Measurements from ENCODE around the gene HES6.

The HES6 gene

GRCh38 chr2:238285653-238286082 is 45.8 kb upstream of the HES6 start (continued):
- TF ChIP-seq ZNF335 (tag by site-specific recombination; conservative IDR thresholded peaks at IDR 0.05) (peak; percentile 37; the same call in 1 of the 2 replicates), ZNF341 (tag by site-specific recombination; IDR thresholded peaks at IDR 0.05; ENCODE audit: low read depth) (peak; percentile 21; the same call in 1 of the 2 replicates), ZNF629 (tag by site-specific recombination; IDR thresholded peaks at IDR 0.05) (peak; percentile 33; the same call in 1 of the 2 replicates), ZNF24 (tag by site-specific recombination; IDR thresholded peaks at IDR 0.05) (no peak), GLIS2 (tag by site-specific recombination; IDR thresholded peaks at IDR 0.05) (0 out of 2 replicates have a peak, but pooled peaks have one; percentile 11), ZNF791 (tag by site-specific recombination; IDR thresholded peaks at IDR 0.05) (no peak), ZBTB17 (tag by site-specific recombination; IDR thresholded peaks at IDR 0.05) (peak; percentile 34; the same call in 1 of the 2 replicates), ZNF239 (tag by site-specific recombination; IDR thresholded peaks at IDR 0.05) (no peak), GLI2 (tag by site-specific recombination; IDR thresholded peaks at IDR 0.05; ENCODE audit: borderline replicate concordance, low read depth) (no peak), IKZF3 (tag by site-specific recombination; IDR thresholded peaks at IDR 0.05) (peak; percentile 15; the same call in 1 of the 2 replicates), TRIM28 (IDR thresholded peaks at IDR 0.05; ENCODE audit: borderline replicate concordance, low read length) (peak; percentile 39; the same call in 1 of the 2 replicates)
- TF ChIP-seq, protein P1, sequence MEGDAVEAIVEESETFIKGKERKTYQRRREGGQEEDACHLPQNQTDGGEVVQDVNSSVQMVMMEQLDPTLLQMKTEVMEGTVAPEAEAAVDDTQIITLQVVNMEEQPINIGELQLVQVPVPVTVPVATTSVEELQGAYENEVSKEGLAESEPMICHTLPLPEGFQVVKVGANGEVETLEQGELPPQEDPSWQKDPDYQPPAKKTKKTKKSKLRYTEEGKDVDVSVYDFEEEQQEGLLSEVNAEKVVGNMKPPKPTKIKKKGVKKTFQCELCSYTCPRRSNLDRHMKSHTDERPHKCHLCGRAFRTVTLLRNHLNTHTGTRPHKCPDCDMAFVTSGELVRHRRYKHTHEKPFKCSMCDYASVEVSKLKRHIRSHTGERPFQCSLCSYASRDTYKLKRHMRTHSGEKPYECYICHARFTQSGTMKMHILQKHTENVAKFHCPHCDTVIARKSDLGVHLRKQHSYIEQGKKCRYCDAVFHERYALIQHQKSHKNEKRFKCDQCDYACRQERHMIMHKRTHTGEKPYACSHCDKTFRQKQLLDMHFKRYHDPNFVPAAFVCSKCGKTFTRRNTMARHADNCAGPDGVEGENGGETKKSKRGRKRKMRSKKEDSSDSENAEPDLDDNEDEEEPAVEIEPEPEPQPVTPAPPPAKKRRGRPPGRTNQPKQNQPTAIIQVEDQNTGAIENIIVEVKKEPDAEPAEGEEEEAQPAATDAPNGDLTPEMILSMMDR (tag by site-specific recombination; IDR thresholded peaks at IDR 0.05) = no peak
- TF ChIP-seq, protein P2, sequence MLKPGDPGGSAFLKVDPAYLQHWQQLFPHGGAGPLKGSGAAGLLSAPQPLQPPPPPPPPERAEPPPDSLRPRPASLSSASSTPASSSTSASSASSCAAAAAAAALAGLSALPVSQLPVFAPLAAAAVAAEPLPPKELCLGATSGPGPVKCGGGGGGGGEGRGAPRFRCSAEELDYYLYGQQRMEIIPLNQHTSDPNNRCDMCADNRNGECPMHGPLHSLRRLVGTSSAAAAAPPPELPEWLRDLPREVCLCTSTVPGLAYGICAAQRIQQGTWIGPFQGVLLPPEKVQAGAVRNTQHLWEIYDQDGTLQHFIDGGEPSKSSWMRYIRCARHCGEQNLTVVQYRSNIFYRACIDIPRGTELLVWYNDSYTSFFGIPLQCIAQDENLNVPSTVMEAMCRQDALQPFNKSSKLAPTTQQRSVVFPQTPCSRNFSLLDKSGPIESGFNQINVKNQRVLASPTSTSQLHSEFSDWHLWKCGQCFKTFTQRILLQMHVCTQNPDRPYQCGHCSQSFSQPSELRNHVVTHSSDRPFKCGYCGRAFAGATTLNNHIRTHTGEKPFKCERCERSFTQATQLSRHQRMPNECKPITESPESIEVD (tag by site-specific recombination; IDR thresholded peaks at IDR 0.05) = peak; percentile 42; the same call in 1 of the 2 replicates

- peaks cover 16% of the 10 kb centered on the region for H3K4me1 ChIP-seq (ENCODE audit: control insufficient read depth, insufficient read depth, low read length)
- no peaks in the 10 kb centered on the region for H3K9me3 ChIP-seq (ENCODE audit: control insufficient read depth, insufficient read depth, low read depth, low read length)
- no peak overlapping the region for H3K4me3 ChIP-seq (ENCODE audit: low read depth, low read length)
- TF ChIP-seq ZNF18 (tag by site-specific recombination; IDR thresholded peaks at IDR 0.05) (no peak), OVOL3 (tag by site-specific recombination; IDR thresholded peaks at IDR 0.05) (no peak), ZNF610 (tag by site-specific recombination; IDR thresholded peaks at IDR 0.05; ENCODE audit: borderline replicate concordance) (no peak)
- ChIA-PET POLR2A (interaction anchor here (0.6 kb wide), 1 partner anchor 43 kb away, joined by 4 read pairs; no protein-coding TSS in a partner anchor), CTCF (interaction anchor here (0.6 to 1.4 kb wide), 5 partner anchors 18 to 107 kb away, joined by 3 to 9 read pairs (median 4); no protein-coding TSS in a partner anchor)
- no peaks in the 10 kb centered on the region for H3K36me3 ChIP-seq (ENCODE audit: control insufficient read depth in 2 of 2, insufficient read depth in 1 of 2, low read length in 2 of 2)
- no peak overlapping the region; the same call in 1 of the 2 replicates for H3K27ac ChIP-seq (ENCODE audit: extremely low read depth, low read depth, low read length)
Observed at GRCh38 chr2:238284802-238285515, 45.1 kb upstream of the HES6 start.
